Right lung (tissue), 5 donors: ENCODE results near the gene ZKSCAN4. TPM values are rescaled to one million over a fixed set of nuclear protein-coding genes. Genes with fewer than 3 reads are reported as not detected.

Experiments
- DNase-seq, 2 donors: peaks; one replicate each; pipeline ENCODE4 v3.0.0-alpha.2; 2013
- polyA plus RNA-seq, 5 donors: library from polyadenylated mRNA; unstranded; fragments of 120-200 nt; gene quantifications; one replicate each; pipeline versions ENCODE4 v1.2.1 to v1.2.3, GENCODE V29; 2013; ENCODE audit warnings: inconsistent platforms in 1 of 5, low replicate concordance in 1 of 5; ENCODE audit not compliant: insufficient read length in 5 of 5, insufficient read depth in 1 of 5

ZKSCAN4 gene
- polyA plus RNA-seq, 5 donors = 10.4 to 13.6 (median 12.3) TPM

DNA sequence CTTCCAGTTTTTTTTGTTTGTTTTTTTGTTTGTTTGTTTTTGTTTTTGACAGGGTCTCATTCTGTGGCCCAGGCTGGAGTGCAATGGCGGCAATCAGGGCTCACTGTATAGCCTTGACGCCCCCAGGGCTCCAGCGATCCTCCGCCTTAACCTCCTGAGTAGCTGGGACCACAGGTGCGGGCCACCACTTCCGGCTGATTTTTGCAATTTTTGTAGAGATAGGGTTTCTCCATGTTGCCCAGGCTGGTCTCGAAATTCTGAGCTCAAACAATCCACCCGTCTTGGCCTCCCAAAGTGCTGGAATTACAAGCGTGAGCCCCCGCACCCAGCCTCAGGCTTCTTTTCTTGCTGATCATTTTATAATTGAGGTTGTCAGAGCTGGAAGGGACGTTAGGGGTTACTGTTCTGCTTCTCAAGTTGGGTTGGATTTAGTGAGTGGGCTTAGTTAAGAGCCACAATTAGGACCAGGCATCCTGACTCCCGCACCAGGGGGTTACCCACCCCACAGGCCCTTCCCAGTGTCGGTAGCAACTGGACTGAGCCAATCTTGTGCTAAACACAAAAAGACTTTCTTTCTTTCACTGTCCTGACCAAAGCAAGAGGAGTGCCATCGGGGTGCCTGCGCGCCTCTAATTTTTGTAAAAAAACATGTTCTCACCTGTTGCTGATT, 40.1 kb downstream of the ZKSCAN4 start:
- no peak for DNase-seq

DNA sequence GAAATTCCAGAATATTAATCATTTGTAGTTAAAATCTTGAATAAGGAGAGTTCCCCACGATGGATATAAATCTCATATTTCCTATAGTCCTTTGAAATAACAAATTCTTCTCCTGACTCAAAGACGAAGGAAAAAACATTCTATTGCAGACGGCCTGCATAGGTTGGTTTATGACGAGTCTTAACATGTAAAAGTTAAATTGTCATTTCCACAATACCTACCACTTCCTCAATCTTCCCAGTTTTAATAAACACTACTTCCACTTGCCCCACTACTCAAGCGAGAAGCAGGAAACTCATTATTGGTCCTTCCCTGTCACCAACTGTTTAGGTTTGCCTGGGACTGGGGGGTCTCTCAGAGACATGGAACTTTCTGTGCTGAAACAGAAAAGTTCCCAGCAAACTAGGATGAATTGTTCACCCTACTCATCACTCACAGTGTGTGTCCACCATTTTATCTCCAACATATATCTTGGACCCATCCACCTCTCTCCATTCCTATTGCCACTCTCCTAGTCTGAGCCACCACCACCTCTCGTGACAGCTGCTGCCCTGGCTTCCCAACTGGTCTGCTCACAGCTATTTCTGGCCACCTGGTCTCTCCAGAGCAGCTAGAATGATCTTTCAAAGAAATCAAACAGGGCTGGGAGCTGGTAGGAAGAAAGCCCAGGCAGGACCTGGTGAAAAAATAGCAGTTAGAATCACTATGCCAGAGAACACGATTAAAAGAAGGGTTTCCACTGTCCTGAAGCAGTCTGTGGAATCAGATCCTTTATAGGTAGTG, 42.1 kb downstream of the ZKSCAN4 start:
- DNase-seq = no peak

DNA sequence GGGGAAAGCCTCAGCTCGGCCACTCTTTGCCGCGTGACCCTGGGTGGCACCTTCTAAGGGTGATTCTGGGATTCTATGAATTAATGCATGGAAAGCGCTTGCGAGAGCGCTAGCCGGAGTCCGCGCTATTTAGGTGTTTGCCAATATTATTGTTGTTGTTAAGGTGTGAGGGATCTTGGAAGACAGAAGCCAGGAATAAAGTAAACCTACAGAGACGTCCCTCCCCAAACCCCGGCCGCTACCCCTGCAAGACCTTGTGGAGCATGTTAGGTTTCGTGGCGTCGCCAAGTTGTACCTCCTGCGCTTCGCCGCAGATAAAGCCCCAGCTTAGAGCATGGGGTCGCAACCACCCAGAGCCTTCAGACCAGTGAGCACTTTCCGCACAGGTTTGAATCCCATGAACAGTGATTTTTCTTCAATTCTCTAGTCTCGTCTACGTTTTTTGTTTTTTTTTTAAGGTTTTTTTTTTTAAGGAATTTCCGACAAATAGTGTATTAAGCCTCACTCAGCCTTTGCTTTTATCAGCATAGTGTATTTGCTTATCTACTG, 43.9 kb downstream of the ZKSCAN4 start:
- peak; percentile 16 to 25 for DNase-seq

DNA sequence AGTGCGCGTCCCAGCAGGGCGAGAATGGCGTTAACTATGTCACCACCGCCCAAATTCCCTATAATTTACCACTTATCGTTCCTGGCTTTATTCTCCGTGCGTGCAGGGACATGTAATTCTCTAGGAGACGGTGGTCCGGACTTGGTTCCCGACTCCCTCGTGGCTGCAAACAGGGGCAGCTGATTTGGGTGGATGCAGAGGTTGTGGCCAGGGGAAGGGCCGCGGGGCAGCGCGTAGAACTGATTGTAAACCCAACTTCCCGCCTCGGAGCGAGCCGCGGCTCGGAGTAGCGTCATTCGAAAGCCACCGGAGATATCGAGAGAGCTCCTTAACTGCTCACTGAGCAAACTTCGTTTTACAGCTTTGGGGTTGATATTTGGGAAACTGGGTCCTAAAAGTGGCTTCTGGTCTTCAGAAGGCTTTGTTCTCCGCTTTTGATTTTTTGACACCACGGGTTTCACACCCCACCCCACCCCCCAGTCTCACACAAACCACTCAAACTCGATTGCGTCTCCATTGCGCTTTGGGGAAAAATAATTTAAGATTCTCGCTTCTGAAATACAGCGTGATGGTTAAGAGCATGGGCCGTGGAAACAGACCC, 44.5 kb downstream of the ZKSCAN4 start:
- peak; percentile 31 to 40 for DNase-seq

DNA sequence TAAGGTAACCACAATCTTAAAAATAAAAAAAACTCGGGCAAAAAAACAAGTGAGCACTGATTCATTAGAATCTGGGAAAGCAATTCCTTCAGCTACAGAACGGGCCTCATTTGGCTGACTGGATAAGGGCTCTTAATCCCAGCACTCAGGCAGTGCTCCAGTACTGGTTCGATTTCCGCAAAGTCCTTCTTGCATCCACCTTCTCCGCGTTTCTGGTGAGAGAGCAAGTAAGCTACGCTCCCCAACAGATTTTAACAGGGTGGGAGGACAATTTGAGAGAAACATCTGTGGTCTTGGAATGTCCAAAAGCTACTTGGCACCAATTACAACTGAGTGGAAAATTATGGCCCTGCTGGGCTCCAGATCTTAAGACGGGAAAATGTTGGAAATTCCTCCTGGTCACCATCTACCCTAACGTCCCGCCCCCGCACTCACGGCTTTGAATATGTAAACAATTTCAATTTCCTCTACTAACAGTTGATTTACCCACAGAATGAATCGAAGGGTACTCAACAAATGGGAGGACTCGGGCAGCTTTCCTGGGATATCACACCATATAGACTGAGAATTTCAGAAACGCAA, 45.0 kb downstream of the ZKSCAN4 start:
- peak in 1 of 2 donors; percentile 15 for DNase-seq

DNA sequence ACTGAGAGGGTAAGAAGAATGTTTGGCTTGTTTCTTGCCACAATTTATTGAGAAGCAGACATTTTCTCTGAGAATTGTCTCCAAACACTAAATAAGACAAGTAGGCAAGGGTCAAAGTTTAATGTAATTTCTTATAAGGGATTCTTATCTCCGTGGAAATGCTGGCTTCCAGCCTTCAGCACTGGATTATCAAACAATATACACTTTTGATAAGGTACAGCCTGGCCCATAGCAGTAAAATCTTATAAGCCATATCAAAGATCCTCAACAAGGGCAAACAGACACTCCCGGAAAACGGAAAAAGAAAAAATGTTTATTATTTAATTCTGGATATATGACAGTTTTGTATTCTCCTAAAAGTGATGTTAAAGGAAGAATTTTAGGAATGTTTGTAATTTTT, 45.5 kb downstream of the ZKSCAN4 start:
- no peak for DNase-seq

DNA sequence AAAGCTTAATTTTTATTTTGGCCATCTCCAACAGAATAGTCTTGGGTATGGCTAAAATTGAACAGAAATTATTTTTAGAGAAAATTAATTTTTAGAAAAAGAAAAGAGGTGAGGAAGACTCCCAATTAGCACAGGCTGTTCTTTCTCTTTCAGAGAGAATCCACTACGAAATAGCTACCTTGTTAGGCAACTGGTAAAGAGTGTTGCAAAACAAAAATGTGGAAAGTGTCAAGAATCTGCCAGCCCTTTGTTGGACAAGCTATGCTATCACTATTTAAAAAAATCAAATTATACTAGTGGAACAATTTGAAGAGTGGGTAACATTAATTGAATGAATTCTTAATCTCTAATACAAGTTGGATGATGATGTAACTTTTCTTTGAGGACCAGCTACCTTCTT, 46.2 kb downstream of the ZKSCAN4 start:
- DNase-seq = no peak

DNA sequence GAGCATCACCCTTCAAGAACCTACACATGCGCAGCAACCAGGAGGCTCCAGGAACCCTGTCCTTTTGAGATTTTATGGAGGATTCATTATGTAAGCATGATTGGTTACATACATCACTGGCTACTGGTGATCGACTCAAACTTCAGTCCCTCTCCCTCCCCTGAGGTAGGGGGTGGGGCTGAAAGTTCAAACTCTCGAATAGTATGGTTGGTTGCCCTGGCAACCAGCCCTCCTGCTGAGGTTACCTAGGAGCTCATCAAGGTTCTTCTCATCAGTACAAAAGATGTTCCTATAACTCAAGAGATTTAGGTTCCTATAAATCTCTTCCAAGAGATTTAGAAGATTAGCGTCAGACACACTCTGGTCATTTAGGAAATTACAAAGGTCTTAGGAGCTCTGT, 48.9 kb downstream of the ZKSCAN4 start:
- no peak for DNase-seq

DNA sequence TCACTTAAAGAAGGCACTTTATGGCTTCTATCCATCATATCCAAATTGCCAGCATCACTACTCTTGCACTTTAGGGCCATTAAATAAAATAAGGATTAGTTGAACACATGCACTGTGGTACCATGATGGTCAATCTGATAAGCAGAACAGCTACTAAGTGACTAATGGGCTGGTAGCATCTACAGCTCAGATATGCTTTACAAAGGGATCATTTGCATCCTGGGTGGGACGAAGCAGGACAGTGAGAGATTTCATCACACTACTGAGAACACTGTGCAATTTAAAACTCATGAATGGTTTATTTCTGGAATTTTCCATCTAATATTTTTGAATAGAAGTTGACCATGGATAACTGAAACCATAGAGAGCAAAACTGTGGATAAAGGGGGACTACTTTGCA, 52.0 kb downstream of the ZKSCAN4 start:
- DNase-seq = no peak

Other genes starting within 250 kb of the ZKSCAN4 start
- 1 to 10 TPM; 2.2 to 3.3 (median 3.2) TPM for gene ZNF165, start 171.7 kb downstream of the ZKSCAN4 start, polyA plus RNA-seq
- 10 to 100 TPM in 4 of 5 donors, 1 to 10 TPM in 1; 8.7 to 12.5 (median 11.3) TPM for gene ZSCAN16, start 127.7 kb downstream of the ZKSCAN4 start, polyA plus RNA-seq
- gene ZKSCAN8, start 110.4 kb downstream of the ZKSCAN4 start, polyA plus RNA-seq = 10 to 100 TPM; 28.2 to 53.0 (median 47.0) TPM
- 10 to 100 TPM; 31.1 to 43.7 (median 39.1) TPM for gene ZSCAN9, start 27.0 kb downstream of the ZKSCAN4 start, polyA plus RNA-seq
- gene NKAPL, start 7.0 kb upstream of the ZKSCAN4 start, polyA plus RNA-seq = 1 to 10 TPM in 2 of 5 donors, under 1 TPM in 3; 0.61 to 1.3 (median 0.90) TPM
- 10 to 100 TPM; 28.2 to 54.7 (median 52.3) TPM for gene ZSCAN26, start 14.9 kb upstream of the ZKSCAN4 start, polyA plus RNA-seq
- 10 to 100 TPM; 11.8 to 14.1 (median 13.4) TPM for gene PGBD1, start 29.3 kb upstream of the ZKSCAN4 start, polyA plus RNA-seq
- gene ZSCAN31, start 83.9 kb upstream of the ZKSCAN4 start, polyA plus RNA-seq = 10 to 100 TPM in 3 of 5 donors, 1 to 10 TPM in 2; 9.3 to 12.7 (median 10.4) TPM
- gene ZKSCAN3, start 97.7 kb upstream of the ZKSCAN4 start, polyA plus RNA-seq = 10 to 100 TPM in 4 of 5 donors, 1 to 10 TPM in 1; 8.1 to 17.7 (median 14.8) TPM
- gene ZSCAN12, start 147.5 kb upstream of the ZKSCAN4 start, polyA plus RNA-seq = 10 to 100 TPM; 10.4 to 20.6 (median 18.4) TPM
- gene ZSCAN23, start 191.2 kb upstream of the ZKSCAN4 start, polyA plus RNA-seq = 10 to 100 TPM in 4 of 5 donors, 1 to 10 TPM in 1; 8.3 to 26.5 (median 19.3) TPM